Ovary (tissue), 3 donors: ENCODE data around the gene PIH1D1.

Experiments
- CTCF ChIP-seq, 3 donors: fragments of 450-650 bp in 2 of 3; fragments of 200-600 bp in 1 of 3; IDR thresholded peaks; one replicate each; pipeline versions ENCODE4 v1.5.1 to v1.8.0; 2016 to 2022; ENCODE audit warnings: antibody characterized with exemption in 3 of 3, mild to moderate bottlenecking in 1 of 3
- EP300 ChIP-seq: sonication (generic); formaldehyde crosslinking; IDR thresholded peaks from one replicate; pipeline ENCODE4 v1.6.1; 2017; ENCODE audit warnings: antibody characterized with exemption
- POLR2A ChIP-seq: fragments of 450-650 bp; IDR thresholded peaks from one replicate; pipeline ENCODE4 v1.6.1; 2017; ENCODE audit warnings: antibody characterized with exemption, mild to moderate bottlenecking, moderate library complexity
- donor health status: DM: no; HTN: no; CAD: no.

DNA sequence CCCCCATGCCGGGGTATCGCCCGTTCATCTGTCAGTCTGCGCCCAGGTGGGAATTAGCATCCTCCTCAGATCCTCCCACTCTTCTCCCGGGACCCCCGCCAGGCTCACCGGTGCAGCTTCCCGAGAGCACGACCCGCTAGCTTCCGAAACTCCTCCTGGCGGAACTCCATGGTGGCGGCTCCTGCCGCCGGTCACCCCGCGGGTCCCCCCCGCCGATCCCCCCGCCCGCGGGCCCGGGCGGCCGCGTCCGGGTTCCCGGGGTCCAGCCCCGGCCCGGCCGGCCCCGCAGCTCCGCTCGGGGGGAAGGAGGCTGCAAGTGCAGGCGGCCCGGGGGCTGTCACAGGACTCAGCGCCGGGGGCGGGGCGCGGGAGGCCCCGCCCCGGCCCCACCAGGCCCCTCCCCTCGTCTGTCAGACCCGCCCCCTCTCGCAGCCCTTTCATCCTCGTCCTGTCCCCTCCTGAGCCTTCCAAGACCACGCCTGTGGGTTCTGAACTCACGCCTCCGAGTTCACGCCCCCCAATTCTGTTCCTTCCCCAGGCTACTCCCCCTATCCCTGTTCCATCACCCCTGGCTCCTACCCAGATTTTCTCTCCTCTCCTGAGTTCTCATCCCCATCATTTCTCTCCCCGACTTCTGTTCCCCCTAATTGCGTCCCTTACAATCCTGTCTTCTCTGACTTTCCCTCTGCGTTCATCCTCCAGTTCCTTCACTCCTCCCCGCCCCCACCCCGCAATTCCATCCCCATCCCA, 10.2 kb downstream of the PIH1D1 start, which contains the start of gene SLC17A7:
- no peak for TF ChIP-seq CTCF (IDR thresholded peaks at IDR 0.05)
- no peak for TF ChIP-seq POLR2A
- TF ChIP-seq EP300, result no peak
